ACC112 (cell line): ENCODE measurements around the gene OR2Z1.
"Not testable (repeated sequence)": the region's sequence is repeated elsewhere in the genome, so short reads cannot be mapped to it uniquely, and the experiment has no call there.

Source experiments
- H2AFZ ChIP-seq: fragments of 200-600 bp; sonication (generic); one replicate; pipeline ENCODE4 v1.6.0; 2017; ENCODE audit warnings: antibody characterized with exemption, low read length; ENCODE audit not compliant: unreplicated experiment
- H3K27ac ChIP-seq: fragments of 200-600 bp; sonication (generic); 2 replicates; pipeline ENCODE4 v1.5.1; 2014; ENCODE audit warnings: low read depth, mild to moderate bottlenecking, antibody characterized with exemption, low read length, moderate library complexity
- H3K27me3 ChIP-seq: fragments of 200-600 bp; sonication (generic); 2 replicates; pipeline ENCODE4 v1.6.1; 2014; ENCODE audit warnings: mild to moderate bottlenecking, antibody characterized with exemption, low read length, moderate library complexity, mixed read lengths; ENCODE audit not compliant: insufficient read depth
- H3K36me3 ChIP-seq: fragments of 200-600 bp; sonication (generic); 2 replicates; pipeline ENCODE4 v1.6.1; 2016; ENCODE audit warnings: mild to moderate bottlenecking, antibody characterized with exemption, low read length, moderate library complexity, mixed read lengths; ENCODE audit not compliant: insufficient read depth
- H3K4me1 ChIP-seq: fragments of 200-600 bp; sonication (generic); one replicate; pipeline ENCODE4 v1.6.1; 2016; ENCODE audit warnings: low read length, mixed read lengths; ENCODE audit not compliant: insufficient read depth, unreplicated experiment, control insufficient read depth
- H3K4me3 ChIP-seq: fragments of 200-600 bp; sonication (generic); 2 replicates; pipeline ENCODE4 v1.5.1; 2014; ENCODE audit warnings: mild to moderate bottlenecking, low read depth, low read length
- H3K79me2 ChIP-seq: fragments of 200-600 bp; sonication (generic); one replicate; pipeline ENCODE4 v1.6.0; 2016; ENCODE audit warnings: low read length; ENCODE audit not compliant: control insufficient read depth, unreplicated experiment, insufficient read depth

The OR2Z1 gene

DNA sequence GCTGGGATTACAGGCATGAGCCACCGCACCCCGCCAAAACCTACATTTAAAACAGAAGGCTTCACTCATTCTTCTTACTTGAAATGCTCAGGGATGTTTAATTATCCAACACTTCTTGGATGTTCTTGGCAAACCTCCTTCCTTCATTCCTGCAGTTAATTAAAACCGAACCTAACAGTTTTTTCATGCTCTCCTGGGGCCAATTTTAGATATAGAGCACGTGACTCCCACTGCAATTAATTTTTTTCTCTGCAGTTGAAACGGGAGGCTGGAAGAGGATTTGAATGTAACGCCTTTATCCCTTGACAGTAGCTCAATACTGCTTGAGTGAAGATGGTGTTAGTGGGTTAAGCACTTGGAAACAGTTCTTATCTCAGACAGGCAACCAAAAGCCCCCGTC is 18.2 kb upstream of the OR2Z1 start:
- no peak overlapping the region for H3K4me3 ChIP-seq
- no peak overlapping the region for H2AFZ ChIP-seq
- H3K27me3 ChIP-seq = no peaks in the 10 kb centered on the region; the same call in none of the 2 replicates
- H3K27ac ChIP-seq = no peak overlapping the region
- H3K79me2 ChIP-seq = no peaks in the 10 kb centered on the region
- no peaks in the 10 kb centered on the region for H3K4me1 ChIP-seq
- no peaks in the 10 kb centered on the region for H3K36me3 ChIP-seq

DNA sequence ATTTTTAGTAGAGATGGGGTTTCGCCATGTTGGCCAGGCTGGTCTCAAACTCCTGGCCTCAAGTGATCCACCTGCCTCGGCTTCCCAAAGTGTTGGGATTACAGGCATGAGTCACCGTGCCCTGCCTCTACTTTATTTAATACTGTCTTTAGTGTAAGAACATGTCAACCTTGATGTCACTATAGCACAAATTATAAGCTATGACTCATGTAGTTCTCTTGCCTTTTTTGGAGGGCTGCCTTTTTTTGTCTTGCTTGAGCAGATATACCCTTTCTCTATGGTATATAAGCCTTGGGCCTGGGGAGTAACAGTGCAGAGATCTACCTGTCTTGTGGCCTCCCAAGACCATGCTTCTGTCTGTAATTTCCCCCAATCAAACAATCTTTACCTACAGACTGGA is 16.1 kb upstream of the OR2Z1 start:
- H3K79me2 ChIP-seq, H3K36me3 ChIP-seq, H3K27me3 ChIP-seq, H2AFZ ChIP-seq, H3K4me3 ChIP-seq, H3K27ac ChIP-seq, H3K4me1 ChIP-seq: not testable (repeated sequence)

DNA sequence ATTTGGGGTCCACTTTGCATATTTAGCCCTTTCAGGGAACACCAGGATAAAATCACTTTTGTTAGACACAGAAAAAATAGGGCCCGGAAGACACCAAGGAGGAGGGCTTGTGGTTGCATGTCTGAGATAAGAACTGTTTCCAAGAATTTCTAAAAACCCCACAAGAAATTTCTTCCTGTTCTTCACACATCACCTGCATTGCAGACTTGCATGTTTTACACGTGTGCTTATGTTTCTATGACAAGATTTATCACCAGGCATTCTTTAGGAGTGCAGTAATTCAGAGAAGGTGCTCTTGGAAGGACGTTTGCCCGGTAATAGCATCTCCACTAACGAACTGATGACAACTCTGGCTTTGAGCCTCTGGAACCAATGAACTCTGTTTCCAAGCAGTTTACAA is 15.7 kb upstream of the OR2Z1 start:
- Histone ChIP-seq H3K79me2 (no peaks in the 10 kb centered on the region), H3K36me3 (no peaks in the 10 kb centered on the region), H3K27ac (no peak overlapping the region), H3K4me3 (no peak overlapping the region), H3K27me3 (no peaks in the 10 kb centered on the region; the same call in 1 of the 2 replicates), H2AFZ (no peak overlapping the region), H3K4me1 (no peaks in the 10 kb centered on the region)

DNA sequence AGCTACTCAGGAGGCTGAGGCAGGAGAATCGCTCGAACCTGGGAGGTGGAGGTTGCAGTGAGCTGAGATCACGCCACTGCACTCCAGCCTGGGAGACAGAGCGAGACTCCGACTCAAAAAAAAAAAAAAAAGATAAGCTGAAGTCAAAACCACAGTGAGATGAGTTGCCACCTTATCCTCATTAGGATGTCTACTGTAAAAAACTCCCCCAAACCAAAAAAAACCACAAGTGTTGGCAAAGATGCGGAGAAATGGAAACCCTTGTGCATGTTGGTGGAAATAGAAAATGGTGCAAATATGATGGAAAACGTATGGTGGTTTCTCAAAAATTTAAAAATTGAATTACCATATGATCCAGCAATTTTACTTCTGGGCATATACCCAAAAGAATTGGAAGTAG is 11.1 kb upstream of the OR2Z1 start:
- not testable (repeated sequence) for H3K4me3 ChIP-seq, H3K27ac ChIP-seq, H3K27me3 ChIP-seq, H3K79me2 ChIP-seq, H2AFZ ChIP-seq, H3K36me3 ChIP-seq, H3K4me1 ChIP-seq

DNA sequence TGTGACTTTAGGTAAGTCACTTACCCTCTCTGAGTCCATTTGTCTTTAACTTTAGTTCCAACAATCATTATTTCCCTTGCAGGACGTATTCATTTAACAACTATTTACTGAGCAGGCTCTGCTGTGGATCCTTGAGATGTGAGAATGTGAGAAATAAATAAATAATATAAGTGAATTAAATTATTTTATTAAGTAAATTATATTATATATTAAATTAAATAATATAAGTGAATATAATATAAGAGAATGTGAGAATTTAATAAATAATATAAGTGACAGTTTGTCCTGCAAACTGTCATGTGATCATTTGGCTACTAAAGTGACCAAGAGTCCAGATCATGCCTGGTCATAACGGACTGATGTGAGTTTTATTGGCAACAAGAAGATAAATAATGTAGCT is 598 bp downstream of the OR2Z1 start:
- no peaks in the 10 kb centered on the region for H3K36me3 ChIP-seq
- no peaks in the 10 kb centered on the region for H3K27me3 ChIP-seq
- no peak overlapping the region for H2AFZ ChIP-seq
- no peaks in the 10 kb centered on the region for H3K4me1 ChIP-seq
- H3K4me3 ChIP-seq = no peak overlapping the region
- no peak overlapping the region for H3K27ac ChIP-seq
- H3K79me2 ChIP-seq = no peaks in the 10 kb centered on the region

DNA sequence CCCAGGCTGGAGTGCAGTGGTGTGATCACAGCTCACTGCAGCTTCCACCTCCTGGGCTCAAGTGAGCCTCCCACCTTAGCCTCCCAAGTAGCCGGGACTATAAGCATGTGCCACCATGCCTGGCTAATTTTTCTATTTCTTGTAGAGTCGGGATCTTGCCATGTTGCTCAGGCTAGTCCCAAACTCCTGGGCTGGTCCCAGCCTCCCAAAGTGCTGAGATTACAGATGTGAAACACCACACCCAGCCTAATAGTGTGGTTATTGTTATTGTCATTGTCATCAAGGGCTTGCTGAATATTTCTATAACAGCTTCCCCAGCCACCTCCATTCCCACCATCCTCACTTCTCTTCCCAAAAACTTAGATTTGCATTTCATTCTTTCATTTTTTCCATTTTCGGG is 2.8 kb downstream of the OR2Z1 start:
- Histone ChIP-seq H3K4me1 (no peaks in the 10 kb centered on the region), H3K27ac (no peak overlapping the region), H3K4me3 (no peak overlapping the region), H2AFZ (no peak overlapping the region), H3K36me3 (no peaks in the 10 kb centered on the region), H3K27me3 (no peaks in the 10 kb centered on the region), H3K79me2 (no peaks in the 10 kb centered on the region)

DNA sequence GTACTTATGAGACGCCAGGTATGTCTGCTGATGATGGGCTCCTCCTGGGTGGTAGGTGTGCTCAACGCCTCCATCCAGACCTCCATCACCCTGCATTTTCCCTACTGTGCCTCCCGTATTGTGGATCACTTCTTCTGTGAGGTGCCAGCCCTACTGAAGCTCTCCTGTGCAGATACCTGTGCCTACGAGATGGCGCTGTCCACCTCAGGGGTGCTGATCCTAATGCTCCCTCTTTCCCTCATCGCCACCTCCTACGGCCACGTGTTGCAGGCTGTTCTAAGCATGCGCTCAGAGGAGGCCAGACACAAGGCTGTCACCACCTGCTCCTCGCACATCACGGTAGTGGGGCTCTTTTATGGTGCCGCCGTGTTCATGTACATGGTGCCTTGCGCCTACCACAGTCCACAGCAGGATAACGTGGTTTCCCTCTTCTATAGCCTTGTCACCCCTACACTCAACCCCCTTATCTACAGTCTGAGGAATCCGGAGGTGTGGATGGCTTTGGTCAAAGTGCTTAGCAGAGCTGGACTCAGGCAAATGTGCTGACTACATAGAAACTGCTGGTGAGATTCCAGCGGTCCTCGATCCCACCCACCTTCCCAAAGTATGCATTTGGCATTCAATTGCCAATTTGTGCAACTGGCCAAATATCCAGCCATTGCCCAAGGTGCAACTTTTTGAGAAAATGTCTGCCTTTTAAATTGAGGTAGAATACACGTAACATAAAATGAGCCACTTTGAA is 10.2 kb downstream of the OR2Z1 start:
- Histone ChIP-seq H2AFZ (no peak overlapping the region), H3K4me3 (no peak overlapping the region), H3K36me3 (no peaks in the 10 kb centered on the region), H3K27ac (no peak overlapping the region), H3K27me3 (no peaks in the 10 kb centered on the region), H3K79me2 (no peaks in the 10 kb centered on the region), H3K4me1 (no peaks in the 10 kb centered on the region)

DNA sequence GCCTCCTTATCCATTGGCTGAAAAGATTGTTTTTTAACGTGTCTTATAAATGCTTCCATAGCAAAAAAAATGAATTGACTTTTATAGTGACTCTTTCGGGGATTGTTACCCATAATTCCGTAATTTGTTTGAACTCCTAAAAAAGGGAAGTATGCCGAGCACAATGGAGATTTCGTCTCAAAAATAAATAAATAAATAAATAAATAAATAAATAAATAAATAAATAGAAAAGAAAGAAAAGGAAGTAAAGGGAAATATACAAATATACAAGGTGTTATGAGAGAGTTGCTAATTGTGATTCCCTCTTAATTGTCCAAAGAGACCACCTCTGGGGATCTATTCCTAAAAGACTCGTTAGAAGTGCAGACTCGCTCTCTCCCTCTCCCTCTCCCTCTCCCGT is 16.9 kb downstream of the OR2Z1 start:
- Histone ChIP-seq H3K79me2 (no peaks in the 10 kb centered on the region), H3K4me3 (no peak overlapping the region), H3K27ac (no peak overlapping the region), H3K27me3 (no peaks in the 10 kb centered on the region), H3K4me1 (no peaks in the 10 kb centered on the region), H3K36me3 (no peaks in the 10 kb centered on the region), H2AFZ (no peak overlapping the region)

DNA sequence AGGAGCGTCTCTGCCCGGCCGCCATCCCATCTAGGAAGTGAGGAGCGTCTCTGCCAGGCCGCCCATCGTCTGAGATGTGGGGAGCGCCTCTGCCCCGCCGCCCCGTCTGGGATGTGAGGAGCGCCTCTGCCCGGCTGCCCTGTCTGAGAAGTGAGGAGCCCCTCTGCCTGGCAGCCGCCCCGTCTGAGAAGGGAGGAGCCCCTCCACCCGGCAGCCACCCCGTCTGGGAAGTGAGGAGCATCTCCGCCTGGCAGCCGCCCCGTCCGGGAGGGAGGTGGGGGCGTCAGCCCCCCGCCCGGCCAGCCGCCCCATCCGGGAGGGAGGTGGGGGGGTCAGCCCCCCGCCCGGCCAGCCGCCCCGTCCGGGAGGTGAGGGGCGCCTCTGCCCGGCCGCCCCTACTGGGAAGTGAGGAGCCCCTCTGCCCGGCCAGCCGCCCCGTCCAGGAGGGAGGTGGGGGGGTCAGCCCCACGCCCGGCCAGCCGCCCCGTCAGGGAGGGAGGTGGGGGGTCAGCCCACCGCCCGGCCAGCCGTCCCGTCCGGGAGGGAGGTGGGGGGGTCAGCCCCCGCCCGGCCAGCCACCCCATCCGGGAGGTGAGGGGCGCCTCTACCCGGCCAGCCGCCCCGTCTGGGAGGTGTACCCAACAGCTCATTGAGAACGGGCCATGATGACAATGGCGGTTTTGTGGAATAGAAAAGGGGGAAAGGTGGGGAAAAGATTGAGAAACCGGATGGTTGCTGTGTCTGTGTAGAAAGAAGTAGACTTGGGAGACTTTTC is 18.0 kb downstream of the OR2Z1 start:
- not testable (repeated sequence) for H3K4me1 ChIP-seq, H3K27me3 ChIP-seq, H3K36me3 ChIP-seq, H3K79me2 ChIP-seq, H2AFZ ChIP-seq, H3K27ac ChIP-seq, H3K4me3 ChIP-seq

DNA sequence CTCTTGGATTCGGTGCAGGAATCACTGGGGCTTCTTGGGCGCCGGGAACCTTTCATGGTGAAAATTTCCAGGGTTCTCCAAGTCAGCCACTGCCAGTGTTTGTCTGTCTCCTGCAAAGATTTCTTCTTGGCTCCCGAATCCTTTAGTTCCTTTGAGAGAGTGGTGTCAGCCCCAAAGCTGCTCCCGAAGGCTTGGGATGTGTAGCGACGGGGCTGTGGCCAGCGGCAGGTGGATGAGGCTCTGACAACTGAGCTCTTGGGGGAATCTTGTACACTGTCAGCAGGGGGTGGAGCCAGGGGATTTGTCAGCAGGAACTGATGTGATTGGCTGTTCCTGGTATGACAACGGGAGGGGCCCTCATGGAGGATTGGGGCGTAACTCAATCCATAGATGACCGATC is 45.8 kb downstream of the OR2Z1 start:
- H3K36me3 ChIP-seq, H3K4me3 ChIP-seq, H3K4me1 ChIP-seq, H3K79me2 ChIP-seq, H3K27ac ChIP-seq, H3K27me3 ChIP-seq, H2AFZ ChIP-seq: not testable (repeated sequence)

DNA sequence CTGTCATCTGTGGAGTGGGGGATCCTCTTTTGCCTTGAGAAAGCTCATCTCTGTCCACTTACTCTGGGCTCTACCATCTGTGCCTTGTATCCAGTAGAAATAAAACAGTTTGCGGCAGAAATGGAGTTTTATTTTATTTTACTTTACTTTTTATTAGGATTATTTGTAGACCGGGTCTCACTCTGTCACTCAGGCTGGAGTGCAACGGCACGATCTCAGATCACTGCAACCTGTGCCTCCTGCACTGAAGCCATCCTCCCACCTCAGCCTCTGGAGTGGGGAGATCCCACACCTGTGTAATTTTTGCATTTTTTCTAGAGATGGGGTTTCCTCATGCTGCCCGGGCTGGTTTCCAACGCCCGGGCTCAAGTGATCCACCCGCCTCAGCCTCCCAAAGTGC is 47.8 kb downstream of the OR2Z1 start:
- not testable (repeated sequence) for H3K4me1 ChIP-seq, H2AFZ ChIP-seq, H3K27ac ChIP-seq, H3K4me3 ChIP-seq, H3K36me3 ChIP-seq, H3K79me2 ChIP-seq, H3K27me3 ChIP-seq
